ENCODE data around the gene TMEM200C. TPM values are rescaled to one million over a fixed set of nuclear protein-coding genes. Genes with fewer than 3 reads are reported as not detected.
"Not testable (repeated sequence)": the region's sequence is repeated elsewhere in the genome, so short reads cannot be mapped to it uniquely, and the experiment has no call there.

The TMEM200C gene
- total and polyA plus RNA-seq, 7 experiments from 2014 or later: not detected

GRCh38 chr18:5865521-5865920 lies 29.8 kb downstream of the TMEM200C start:
- H3K4me1 ChIP-seq (ENCODE audit: control insufficient read depth in 2 of 2, insufficient read depth in 2 of 2, low read length in 2 of 2): no peaks in the 10 kb centered on the region
- no peak overlapping the region for H3K4me3 Mint-ChIP-seq
- peaks cover 0 to 3% (median 0%) of the 10 kb centered on the region in 5 donors for H3K36me3 Mint-ChIP-seq
- intact Hi-C loops (cut with micrococcal nuclease): no loop called here
- no peak overlapping the region for H3K27ac ChIP-seq (ENCODE audit: low read depth, low read length)
- ATAC-seq (no peak), DNase-seq (no peak)
- peaks cover 0 to 29% (median 12%) of the 10 kb centered on the region in 11 donors for H3K9me3 Mint-ChIP-seq
- no peak overlapping the region for H3K4me3 ChIP-seq (ENCODE audit: low read length)
- CTCF ChIA-PET: interaction anchor here (0.7 kb wide), 1 partner anchor 1480 kb away, joined by 3 read pairs; no protein-coding TSS in a partner anchor
- no peaks in the 10 kb centered on the region for H3K9me3 ChIP-seq (ENCODE audit: control insufficient read depth in 2 of 3, low read length in 3 of 3)
- no peak overlapping the region for H3K27ac Mint-ChIP-seq
- H3K27me3 Mint-ChIP-seq: peaks cover 0 to 42% (median 16%) of the 10 kb centered on the region in 5 donors
- POLR2A ChIA-PET: no interaction called here
- H3K27me3 ChIP-seq (ENCODE audit: control insufficient read depth in 2 of 2, insufficient read depth in 2 of 2, low read length in 2 of 2): no peaks in the 10 kb centered on the region
- H3K4me1 Mint-ChIP-seq: no peaks in the 10 kb centered on the region
- H3K36me3 ChIP-seq (ENCODE audit: control insufficient read depth in 2 of 3, insufficient read depth in 3 of 3, low read length in 3 of 3): no peaks in the 10 kb centered on the region

- H3K4me3 Mint-ChIP-seq: not testable (repeated sequence)
Observed at GRCh38 chr18:5862127-5862526, 33.2 kb downstream of the TMEM200C start.

GRCh38 chr18:5857180-5857579 lies 38.1 kb downstream of the TMEM200C start:
- Histone ChIP-seq H3K4me3 (ENCODE audit: low read length) (no peak overlapping the region), H3K36me3 (ENCODE audit: control insufficient read depth in 2 of 3, insufficient read depth in 3 of 3, low read length in 3 of 3) (no peaks in the 10 kb centered on the region), H3K4me1 (ENCODE audit: control insufficient read depth in 2 of 2, insufficient read depth in 2 of 2, low read length in 2 of 2) (no peaks in the 10 kb centered on the region), H3K27me3 (ENCODE audit: control insufficient read depth in 2 of 2, insufficient read depth in 2 of 2, low read length in 2 of 2) (peaks cover 0 to 3% of the 10 kb centered on the region in 2 donors), H3K27ac (ENCODE audit: low read depth, low read length) (no peak overlapping the region), H3K9me3 (ENCODE audit: control insufficient read depth in 2 of 3, low read length in 3 of 3) (no peaks in the 10 kb centered on the region)
- Mint-ChIP-seq H3K9me3 (peaks cover 0 to 21% (median 8%) of the 10 kb centered on the region in 11 donors), H3K4me1 (no peaks in the 10 kb centered on the region), H3K27me3 (peaks cover 2 to 62% (median 40%) of the 10 kb centered on the region in 5 donors), H3K36me3 (peaks cover 0 to 3% (median 0%) of the 10 kb centered on the region in 5 donors), H3K4me3 (no peak overlapping the region), H3K27ac (no peak overlapping the region)
- ChIA-PET POLR2A (no interaction called here), CTCF (no interaction called here)
- intact Hi-C loops (cut with micrococcal nuclease): no loop called here
- DNase-seq (no peak), ATAC-seq (no peak)

More at GRCh38 chr18:5862127-5862526, 33.2 kb downstream of the TMEM200C start:
- Mint-ChIP-seq H3K27me3 (peaks cover 0 to 49% (median 36%) of the 10 kb centered on the region in 5 donors), H3K9me3 (peaks cover 0 to 37% (median 14%) of the 10 kb centered on the region in 11 donors)
- H3K27ac ChIP-seq (ENCODE audit: low read depth, low read length); H3K4me3 ChIP-seq (ENCODE audit: low read length); H3K4me1 ChIP-seq (ENCODE audit: control insufficient read depth in 2 of 2, insufficient read depth in 2 of 2, low read length in 2 of 2); intact Hi-C loops (cut with micrococcal nuclease); H3K27me3 ChIP-seq (ENCODE audit: control insufficient read depth in 2 of 2, insufficient read depth in 2 of 2, low read length in 2 of 2); ATAC-seq; H3K36me3 ChIP-seq (ENCODE audit: control insufficient read depth in 2 of 3, insufficient read depth in 3 of 3, low read length in 3 of 3); H3K27ac Mint-ChIP-seq; H3K9me3 ChIP-seq (ENCODE audit: control insufficient read depth in 2 of 3, low read length in 3 of 3); H3K36me3 Mint-ChIP-seq; H3K4me1 Mint-ChIP-seq; DNase-seq; POLR2A ChIA-PET; CTCF ChIA-PET: not testable (repeated sequence)

GRCh38 chr18:5853253-5853652 lies 42.1 kb downstream of the TMEM200C start:
- H3K36me3 Mint-ChIP-seq: no peaks in the 10 kb centered on the region
- H3K9me3 Mint-ChIP-seq: peaks cover 0 to 1% (median 0%) of the 10 kb centered on the region in 11 donors
- ChIA-PET POLR2A (no interaction called here), CTCF (no interaction called here)
- Histone ChIP-seq H3K9me3 (ENCODE audit: control insufficient read depth in 2 of 3, low read length in 3 of 3) (no peaks in the 10 kb centered on the region), H3K4me3 (ENCODE audit: low read length) (no peak overlapping the region), H3K27me3 (ENCODE audit: control insufficient read depth in 2 of 2, insufficient read depth in 2 of 2, low read length in 2 of 2) (peaks cover 0 to 3% of the 10 kb centered on the region in 2 donors), H3K4me1 (ENCODE audit: control insufficient read depth in 2 of 2, insufficient read depth in 2 of 2, low read length in 2 of 2) (no peaks in the 10 kb centered on the region), H3K27ac (ENCODE audit: low read depth, low read length) (no peak overlapping the region), H3K36me3 (ENCODE audit: control insufficient read depth in 2 of 3, insufficient read depth in 3 of 3, low read length in 3 of 3) (no peaks in the 10 kb centered on the region)
- ATAC-seq (no peak), DNase-seq (no peak)
- H3K4me1 Mint-ChIP-seq: no peaks in the 10 kb centered on the region
- no peak overlapping the region for H3K27ac Mint-ChIP-seq
- intact Hi-C loops (cut with micrococcal nuclease): no loop called here
- peaks cover 2 to 70% (median 44%) of the 10 kb centered on the region in 5 donors for H3K27me3 Mint-ChIP-seq
- no peak overlapping the region for H3K4me3 Mint-ChIP-seq

- ATAC-seq: no peak
- H3K4me1 ChIP-seq (ENCODE audit: control insufficient read depth in 2 of 2, insufficient read depth in 2 of 2, low read length in 2 of 2): no peaks in the 10 kb centered on the region
- H3K27ac ChIP-seq (ENCODE audit: low read depth, low read length): no peak overlapping the region
- no peak for DNase-seq
- no peaks in the 10 kb centered on the region for H3K9me3 ChIP-seq (ENCODE audit: control insufficient read depth in 2 of 3, low read length in 3 of 3)
- Mint-ChIP-seq H3K9me3 (no peaks in the 10 kb centered on the region), H3K36me3 (no peaks in the 10 kb centered on the region), H3K27ac (no peak overlapping the region), H3K4me3 (no peak overlapping the region), H3K27me3 (peaks cover 2 to 64% (median 40%) of the 10 kb centered on the region in 5 donors), H3K4me1 (no peaks in the 10 kb centered on the region)
- POLR2A ChIA-PET: no interaction called here
- intact Hi-C loops (cut with micrococcal nuclease): no loop called here
- CTCF ChIA-PET: no interaction called here
- H3K27me3 ChIP-seq (ENCODE audit: control insufficient read depth in 2 of 2, insufficient read depth in 2 of 2, low read length in 2 of 2): peaks cover 0 to 3% of the 10 kb centered on the region in 2 donors
- no peak overlapping the region for H3K4me3 ChIP-seq (ENCODE audit: low read length)
- no peaks in the 10 kb centered on the region for H3K36me3 ChIP-seq (ENCODE audit: control insufficient read depth in 2 of 3, insufficient read depth in 3 of 3, low read length in 3 of 3)
Observed at GRCh38 chr18:5851998-5852397, 43.3 kb downstream of the TMEM200C start.

- ChIA-PET POLR2A (no interaction called here), CTCF (no interaction called here)
- intact Hi-C loops (cut with micrococcal nuclease): no loop called here
- no peak overlapping the region for H3K27ac ChIP-seq (ENCODE audit: low read depth, low read length)
- no peak overlapping the region for H3K27ac Mint-ChIP-seq
- H3K27me3 ChIP-seq (ENCODE audit: control insufficient read depth in 2 of 2, insufficient read depth in 2 of 2, low read length in 2 of 2): no peaks in the 10 kb centered on the region
- DNase-seq (no peak), ATAC-seq (no peak)
- H3K36me3 ChIP-seq (ENCODE audit: control insufficient read depth in 2 of 3, insufficient read depth in 3 of 3, low read length in 3 of 3): no peaks in the 10 kb centered on the region
- peaks cover 2 to 32% (median 20%) of the 10 kb centered on the region in 5 donors for H3K27me3 Mint-ChIP-seq
- H3K9me3 ChIP-seq (ENCODE audit: control insufficient read depth in 2 of 3, low read length in 3 of 3): no peaks in the 10 kb centered on the region
- H3K4me3 ChIP-seq (ENCODE audit: low read length): no peak overlapping the region
- no peaks in the 10 kb centered on the region for H3K4me1 ChIP-seq (ENCODE audit: control insufficient read depth in 2 of 2, insufficient read depth in 2 of 2, low read length in 2 of 2)
- no peaks in the 10 kb centered on the region for H3K9me3 Mint-ChIP-seq
- no peaks in the 10 kb centered on the region for H3K4me1 Mint-ChIP-seq
- H3K36me3 Mint-ChIP-seq: no peaks in the 10 kb centered on the region
- H3K4me3 Mint-ChIP-seq: no peak overlapping the region
Observed at GRCh38 chr18:5842653-5843052, 52.7 kb downstream of the TMEM200C start.

- intact Hi-C loops (cut with micrococcal nuclease): no loop called here
- Histone ChIP-seq H3K4me1 (ENCODE audit: control insufficient read depth in 2 of 2, insufficient read depth in 2 of 2, low read length in 2 of 2) (no peaks in the 10 kb centered on the region), H3K27ac (ENCODE audit: low read depth, low read length) (no peak overlapping the region), H3K9me3 (ENCODE audit: control insufficient read depth in 2 of 3, low read length in 3 of 3) (no peaks in the 10 kb centered on the region), H3K27me3 (ENCODE audit: control insufficient read depth in 2 of 2, insufficient read depth in 2 of 2, low read length in 2 of 2) (no peaks in the 10 kb centered on the region), H3K4me3 (ENCODE audit: low read length) (no peak overlapping the region), H3K36me3 (ENCODE audit: control insufficient read depth in 2 of 3, insufficient read depth in 3 of 3, low read length in 3 of 3) (no peaks in the 10 kb centered on the region)
- no peaks in the 10 kb centered on the region for H3K36me3 Mint-ChIP-seq
- CTCF ChIA-PET: interaction anchor here (0.6 kb wide), 1 partner anchor 768 kb away, joined by 3 read pairs; no protein-coding TSS in a partner anchor
- ATAC-seq: no peak
- POLR2A ChIA-PET: no interaction called here
- H3K4me1 Mint-ChIP-seq: no peaks in the 10 kb centered on the region
- peaks cover 2 to 24% (median 16%) of the 10 kb centered on the region in 5 donors for H3K27me3 Mint-ChIP-seq
- DNase-seq: no peak
- no peak overlapping the region for H3K27ac Mint-ChIP-seq
- H3K9me3 Mint-ChIP-seq: no peaks in the 10 kb centered on the region
- no peak overlapping the region for H3K4me3 Mint-ChIP-seq
Observed at GRCh38 chr18:5841518-5841917, 53.8 kb downstream of the TMEM200C start.
